Calu3 (cell line): ENCODE measurements around the gene RPS6KB2. TPM values are rescaled to one million over a fixed set of nuclear protein-coding genes. Genes with fewer than 3 reads are reported as not detected.

Source experiments
- BruUV-seq: library from RNA; stranded (reverse); fragments of 400-500 nt; replicated peaks from 2 replicates; lab custom pipeline; 2021; lab: Mats Ljungman, UMichigan
- CTCF ChIA-PET: fragments of 300-600 bp; sonication (Branson Sonifier 250); formaldehyde crosslinking; loops from one replicate; lab custom pipeline; 2022; ENCODE audit warnings: antibody characterized with exemption; lab: Charles Lee
- DNase-seq: peaks from one replicate; pipeline ENCODE4 v3.0.0; 2022
- H3K27ac Mint-ChIP-seq: one replicate; pipeline ENCODE4 v1.8.0; 2022; ENCODE audit warnings: mixed read lengths; ENCODE audit not compliant: unreplicated experiment
- H3K27me3 Mint-ChIP-seq: one replicate; pipeline ENCODE4 v1.8.0; 2022; ENCODE audit warnings: mixed read lengths; ENCODE audit not compliant: unreplicated experiment
- H3K36me3 Mint-ChIP-seq: one replicate; pipeline ENCODE4 v1.8.0; 2022; ENCODE audit warnings: mild to moderate bottlenecking, moderate library complexity, mixed read lengths; ENCODE audit not compliant: insufficient read depth, unreplicated experiment
- H3K4me1 Mint-ChIP-seq: one replicate; pipeline ENCODE4 v1.8.0; 2022; ENCODE audit warnings: mild to moderate bottlenecking, low read depth, mixed read lengths; ENCODE audit not compliant: unreplicated experiment
- H3K4me3 Mint-ChIP-seq: one replicate; pipeline ENCODE4 v1.8.0; 2022; ENCODE audit warnings: mild to moderate bottlenecking, low read depth, moderate library complexity, mixed read lengths; ENCODE audit not compliant: unreplicated experiment
- H3K9me3 Mint-ChIP-seq: one replicate; pipeline ENCODE4 v1.8.0; 2022; ENCODE audit warnings: low read depth, mixed read lengths; ENCODE audit not compliant: unreplicated experiment
- CTCF ChIP-seq: fragments of 200-600 bp; IDR thresholded peaks from one replicate; pipeline ENCODE4 v1.8.0; 2022; ENCODE audit warnings: antibody characterized with exemption; ENCODE audit not compliant: unreplicated experiment
- intact Hi-C: fragments of 100-400 bp; cut with micrococcal nuclease; formaldehyde crosslinking; loops from one replicate; pipeline ENCODE4 v1.10.0; 2022; ENCODE audit not compliant: unreplicated experiment
- total RNA-seq: library from RNA; stranded (reverse); gene quantifications from 2 replicates; pipeline ENCODE4 v1.2.3, GENCODE V29; 2022

RPS6KB2 gene
- total RNA-seq, 1 experiment from 2014 or later: 44.3 TPM

DNA sequence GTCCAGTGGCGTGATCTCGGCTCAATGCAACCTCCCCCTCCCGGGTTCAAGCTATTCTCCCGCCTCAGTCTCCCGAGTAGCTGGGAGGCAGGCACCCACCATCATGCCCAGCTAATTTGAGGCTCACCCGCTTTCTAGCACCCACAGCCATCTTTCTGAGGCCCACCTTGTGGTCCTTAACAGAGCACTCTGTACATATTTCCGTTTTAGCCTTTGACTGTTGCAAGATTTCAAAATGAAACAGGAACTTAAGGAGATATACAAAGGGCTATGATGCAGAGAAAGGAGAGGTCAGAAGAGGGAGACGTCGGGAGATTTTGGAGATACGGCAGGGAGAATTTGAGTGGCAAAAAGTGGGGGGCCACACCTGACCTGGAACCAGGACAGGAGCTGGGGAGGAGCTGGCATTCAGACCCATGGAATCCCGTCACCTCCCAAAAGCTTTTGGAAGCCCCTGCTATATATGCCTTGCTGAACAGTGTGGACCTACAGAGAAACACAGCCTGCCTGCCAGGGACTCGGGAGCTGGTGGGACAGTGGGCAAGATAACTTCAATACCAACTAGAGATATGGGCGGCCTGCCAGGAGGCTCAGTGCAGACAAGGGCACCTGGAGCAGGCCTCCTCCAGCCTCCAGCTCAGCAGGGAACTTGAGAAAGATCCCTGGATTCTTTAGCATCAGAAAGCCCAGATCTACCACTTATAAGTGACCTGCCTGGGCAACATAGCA is 46.9 kb upstream of the RPS6KB2 start:
- intact Hi-C loops: loop anchor here (5.0 to 10.0 kb wide), 2 partner anchors 34 to 117 kb away; partner anchors contain the start of gene GRK2
- H3K27ac Mint-ChIP-seq: peak overlapping the region; percentile 51
- peaks cover 70% of the 10 kb centered on the region for H3K4me1 Mint-ChIP-seq
- DNase-seq: no peak
- no peaks in the 10 kb centered on the region for H3K9me3 Mint-ChIP-seq
- no peak for TF ChIP-seq CTCF
- no peaks in the 10 kb centered on the region for H3K27me3 Mint-ChIP-seq
- CTCF ChIA-PET: interaction anchor here (0.5 to 4.9 kb wide), 15 partner anchors 8 to 78 kb away, joined by 3 to 46 read pairs (median 5); partner anchors contain the start of genes CLCF1, POLD4, PPP1CA and SSH3
- peaks cover 20% of the 10 kb centered on the region for H3K36me3 Mint-ChIP-seq
- H3K4me3 Mint-ChIP-seq: no peak overlapping the region
- BruUV-seq: no TSS peak

DNA sequence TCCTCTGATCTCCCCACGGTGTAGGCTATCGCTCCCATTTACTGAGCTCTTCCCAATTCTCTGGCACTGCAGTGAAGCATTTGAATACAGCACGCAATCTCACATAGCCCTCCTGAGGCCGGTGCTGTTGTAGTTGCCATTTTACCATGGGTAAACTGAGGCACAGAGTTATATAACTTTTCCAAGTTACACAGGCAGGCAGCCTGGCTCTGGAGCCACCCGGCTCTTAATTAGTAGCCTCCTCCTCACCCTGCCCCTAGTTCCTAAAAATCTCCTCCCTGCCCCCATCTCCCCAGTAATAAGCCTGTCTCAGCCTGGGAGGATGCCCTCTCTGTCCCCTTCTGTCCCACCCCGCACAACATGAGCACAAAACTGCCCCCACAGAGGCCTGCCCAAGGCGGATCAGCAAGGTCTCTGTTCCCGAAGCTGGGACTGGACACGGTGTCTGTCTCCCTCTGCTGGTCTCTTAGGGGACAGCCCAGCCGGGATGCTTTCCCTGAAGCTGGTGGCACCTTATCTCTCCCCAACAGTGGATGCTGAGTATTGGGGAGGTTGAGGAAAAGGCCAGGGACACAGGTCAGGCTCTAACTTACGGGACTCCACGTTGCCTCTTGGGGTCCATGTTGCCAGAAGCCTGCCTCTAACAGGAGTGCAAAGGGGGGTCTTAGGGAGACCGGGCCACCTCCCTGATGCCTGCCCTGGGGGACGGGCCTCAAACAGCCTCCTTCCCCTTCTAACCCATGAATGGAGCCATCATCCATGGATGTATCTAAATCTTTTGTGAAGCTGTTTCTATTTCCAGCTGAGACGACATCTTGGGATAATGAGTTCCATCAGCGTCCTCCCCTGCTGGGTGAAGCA is 45.8 kb upstream of the RPS6KB2 start:
- H3K4me3 Mint-ChIP-seq: no peak overlapping the region
- CTCF ChIA-PET: interaction anchor here (0.6 to 4.9 kb wide), 16 partner anchors 9 to 329 kb away, joined by 3 to 46 read pairs (median 6); partner anchors contain the start of genes CLCF1, POLD4, PPP1CA and RAD9A
- H3K36me3 Mint-ChIP-seq: peaks cover 13% of the 10 kb centered on the region
- no peaks in the 10 kb centered on the region for H3K27me3 Mint-ChIP-seq
- H3K27ac Mint-ChIP-seq: peak overlapping the region; percentile 2
- DNase-seq: peak; percentile 88
- H3K9me3 Mint-ChIP-seq: no peaks in the 10 kb centered on the region
- peaks cover 59% of the 10 kb centered on the region for H3K4me1 Mint-ChIP-seq
- intact Hi-C loops: loop anchor here (5.0 to 10.0 kb wide), 2 partner anchors 35 to 118 kb away; partner anchors contain the start of gene GRK2
- no TSS peak for BruUV-seq
- peak; percentile 94 for TF ChIP-seq CTCF

- CTCF ChIA-PET: interaction anchor here (1.4 to 1.5 kb wide), 2 partner anchors 11 to 68 kb away, joined by 3 to 4 read pairs; partner anchors contain the start of gene CLCF1
- no peak for TF ChIP-seq CTCF
- Mint-ChIP-seq H3K27me3 (no peaks in the 10 kb centered on the region), H3K4me3 (no peak overlapping the region), H3K9me3 (no peaks in the 10 kb centered on the region), H3K36me3 (peaks cover 11% of the 10 kb centered on the region), H3K4me1 (peaks cover 52% of the 10 kb centered on the region), H3K27ac (no peak overlapping the region)
- intact Hi-C loops: loop anchor here (5.0 to 10.0 kb wide), 2 partner anchors 38 to 120 kb away; partner anchors contain the start of gene GRK2
- no peak for DNase-seq
- BruUV-seq: no TSS peak
These were observed 43.4 kb upstream of the RPS6KB2 start for GRCh38 chr11:67384851-67385366.

- Mint-ChIP-seq H3K4me1 (peaks cover 34% of the 10 kb centered on the region), H3K4me3 (no peak overlapping the region), H3K9me3 (no peaks in the 10 kb centered on the region), H3K27me3 (no peaks in the 10 kb centered on the region), H3K36me3 (peaks cover 27% of the 10 kb centered on the region), H3K27ac (peak overlapping the region; percentile 68)
- no peak for DNase-seq
- intact Hi-C loops: loop anchor here (10.0 kb wide), 1 partner anchor 122 kb away; the partner anchor contains the start of gene GRK2
- CTCF ChIA-PET: interaction anchor here (0.7 to 1.1 kb wide), 2 partner anchors 9 to 34 kb away, joined by 5 read pairs; no protein-coding TSS in a partner anchor
- no TSS peak for BruUV-seq
- no peak for TF ChIP-seq CTCF
These were observed 41.2 kb upstream of the RPS6KB2 start for GRCh38 chr11:67387069-67387468.
